GM18909 (cell line): ENCODE data around the gene EPHA6.
"Not testable (repeated sequence)": the region's sequence is repeated elsewhere in the genome, so short reads cannot be mapped to it uniquely, and the experiment has no call there.

Source experiments
- ATAC-seq: cut with Tn5 transposase; IDR thresholded peaks from one replicate; pipeline ENCODE4 v1.9.1; 2021; ENCODE audit warnings: mild to moderate bottlenecking; ENCODE audit not compliant: unreplicated experiment, poor library complexity

EPHA6 gene

GRCh38 chr3:97530691-97531090 is 716.3 kb downstream of the EPHA6 start:
- no peak for ATAC-seq

DNA sequence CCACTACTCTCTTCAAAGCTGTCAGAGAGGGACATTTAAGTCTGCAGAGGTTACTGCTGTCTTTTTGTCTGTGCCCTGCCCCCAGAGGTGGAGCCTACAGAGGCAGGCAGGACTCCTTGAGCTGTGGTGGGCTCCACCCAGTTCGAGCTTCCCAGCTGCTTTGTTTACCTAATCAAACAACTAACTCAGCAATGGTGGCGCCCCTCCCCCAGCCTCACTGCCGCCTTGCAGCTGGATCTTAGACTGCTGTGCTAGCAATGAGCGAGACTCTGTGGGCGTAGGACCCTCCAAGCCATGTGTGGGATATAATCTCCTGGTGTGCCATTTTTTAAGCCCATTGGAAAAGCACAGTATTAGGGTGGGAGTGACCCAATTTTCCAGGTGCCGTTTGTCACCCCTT is 733.2 kb downstream of the EPHA6 start:
- ATAC-seq: not testable (repeated sequence)

- ATAC-seq: no peak
These were observed 736.0 kb downstream of the EPHA6 start for GRCh38 chr3:97550408-97550807.

- ATAC-seq: no peak
These were observed 737.8 kb downstream of the EPHA6 start for GRCh38 chr3:97552186-97552585.

DNA sequence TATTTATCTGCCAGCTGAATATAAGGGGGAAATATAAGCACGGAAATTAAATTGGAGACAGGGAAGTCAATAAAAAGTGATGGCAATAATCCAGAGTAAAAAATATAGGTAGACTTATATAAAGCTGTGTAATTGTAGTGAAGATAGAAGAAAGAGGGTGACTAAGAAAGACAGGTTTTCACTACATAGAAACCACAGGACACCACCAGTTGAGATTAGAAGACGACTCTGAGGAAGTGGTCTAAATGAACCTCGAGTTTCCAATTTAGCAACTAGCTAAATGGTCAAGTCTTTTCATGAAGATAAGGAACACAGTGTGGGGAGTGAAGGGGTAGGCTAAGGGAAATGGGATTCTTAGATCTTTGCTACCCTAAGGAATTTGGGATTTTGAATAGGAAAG is 761.3 kb downstream of the EPHA6 start:
- no peak for ATAC-seq

DNA sequence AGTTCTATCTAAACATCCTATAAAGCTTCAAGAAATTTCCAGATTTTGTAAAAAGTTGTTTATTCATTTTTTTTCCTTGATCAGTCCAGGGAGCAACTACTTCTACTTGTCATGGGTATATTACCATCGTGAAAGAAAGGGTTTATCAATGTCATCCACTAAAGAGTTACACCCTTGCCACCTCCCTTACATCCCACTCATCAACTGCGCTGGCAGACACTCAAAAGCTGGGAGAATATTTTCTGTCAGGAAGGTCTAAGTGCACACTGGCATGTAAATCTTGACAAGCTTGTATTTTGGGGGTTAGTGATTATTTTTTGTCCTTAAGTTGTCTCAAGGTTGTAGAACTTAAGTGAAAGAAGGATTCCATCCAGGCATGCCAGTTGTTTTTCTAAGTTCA is 761.8 kb downstream of the EPHA6 start:
- ATAC-seq: no peak

GRCh38 chr3:97579365-97579764 is 765.0 kb downstream of the EPHA6 start:
- ATAC-seq: no peak

DNA sequence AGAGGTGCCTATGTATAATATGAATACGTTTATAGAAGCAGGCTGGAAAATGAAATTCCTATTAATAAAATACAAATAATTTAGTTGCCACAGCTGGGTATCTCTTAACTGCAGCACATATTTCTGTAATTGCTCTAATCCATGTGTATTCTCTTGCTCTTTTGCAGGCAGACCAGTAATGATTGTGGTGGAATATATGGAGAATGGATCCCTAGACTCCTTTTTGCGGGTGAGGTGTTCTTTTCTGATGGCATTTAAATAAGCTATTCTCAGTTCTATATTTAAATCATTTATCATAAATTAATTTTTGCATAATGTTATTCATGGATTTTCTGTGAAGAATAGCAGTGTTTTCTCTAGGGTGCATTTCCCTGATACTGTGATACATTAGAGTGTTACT is 796.2 kb downstream of the EPHA6 start:
- ATAC-seq: no peak

GRCh38 chr3:97612632-97613031 is 798.2 kb downstream of the EPHA6 start:
- no peak for ATAC-seq

GRCh38 chr3:97613139-97613538 is 798.7 kb downstream of the EPHA6 start:
- ATAC-seq: no peak

DNA sequence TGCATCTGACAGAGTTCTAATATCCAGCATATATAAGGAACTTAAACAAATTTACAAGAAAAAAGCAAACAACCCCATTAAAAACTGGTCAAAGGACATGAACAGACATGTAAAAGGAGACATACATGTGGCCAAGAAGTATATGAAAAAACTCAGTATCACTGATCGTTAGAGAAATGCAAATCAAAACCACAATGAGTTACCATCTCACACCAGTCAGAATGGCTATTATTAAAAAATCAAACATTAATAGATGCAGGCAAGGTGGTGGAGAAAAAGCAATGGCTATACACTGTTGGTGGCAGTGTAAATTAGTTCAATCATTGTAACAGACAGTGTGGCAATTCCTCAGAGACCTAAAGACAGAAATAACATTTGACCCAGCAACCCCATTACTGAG is 806.1 kb downstream of the EPHA6 start:
- ATAC-seq: peak; percentile 55

- no peak for ATAC-seq
These were observed 822.1 kb downstream of the EPHA6 start for GRCh38 chr3:97636465-97636864.

GRCh38 chr3:97646932-97647331 is 832.5 kb downstream of the EPHA6 start:
- no peak for ATAC-seq

- no peak for ATAC-seq
These were observed 833.1 kb downstream of the EPHA6 start for GRCh38 chr3:97647441-97647982.

- no peak for ATAC-seq
These were observed 841.6 kb downstream of the EPHA6 start for GRCh38 chr3:97655971-97656370.

DNA sequence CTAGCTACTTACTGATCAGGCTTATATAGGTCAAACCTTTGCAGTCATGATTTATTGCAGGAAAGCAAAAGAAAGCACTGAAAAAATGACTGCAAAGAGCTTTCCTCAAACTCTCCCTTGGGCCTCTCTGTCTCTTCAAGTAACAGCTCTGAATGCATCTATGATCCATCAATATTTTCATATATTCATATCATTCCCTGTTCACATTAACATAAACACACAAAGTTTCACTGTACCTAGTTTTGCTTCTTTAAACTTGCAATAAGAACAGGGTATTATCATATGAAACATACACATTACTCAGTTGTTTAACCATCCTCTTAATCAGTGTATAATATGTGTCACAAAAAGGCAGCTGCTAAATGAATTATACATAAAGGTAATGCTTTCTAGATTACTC is 842.2 kb downstream of the EPHA6 start:
- ATAC-seq: no peak

DNA sequence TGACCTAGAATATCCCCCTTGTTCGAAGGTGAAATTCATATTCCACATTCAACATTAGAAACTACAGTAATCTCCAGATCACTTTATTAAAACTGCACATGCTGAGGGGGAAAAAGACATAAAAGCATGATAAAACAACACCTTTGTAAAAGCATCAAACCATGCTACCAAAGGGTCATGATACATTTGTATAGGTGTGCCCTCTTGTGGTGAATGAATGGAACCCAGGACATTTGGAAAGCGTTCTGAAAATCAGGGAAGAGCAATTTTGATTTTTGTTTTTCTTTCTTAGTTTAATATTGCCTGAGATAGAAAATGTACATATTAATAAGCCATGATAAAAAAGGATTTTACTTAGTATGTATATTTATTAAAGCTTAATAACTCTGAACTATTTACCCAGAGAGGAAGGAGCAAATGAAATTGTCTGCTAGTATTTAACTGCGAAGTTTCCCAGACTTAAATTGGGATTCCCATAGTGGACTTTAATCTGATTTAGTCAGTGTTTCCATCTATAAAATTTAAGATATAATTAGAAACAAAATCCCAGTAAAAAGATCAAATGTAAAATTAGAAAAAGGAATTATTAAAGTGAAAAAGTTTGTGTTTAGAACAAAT is 844.4 kb downstream of the EPHA6 start:
- ATAC-seq: peak; percentile 51

GRCh38 chr3:97662264-97662663 is 847.9 kb downstream of the EPHA6 start:
- no peak for ATAC-seq

- ATAC-seq: no peak
These were observed 848.4 kb downstream of the EPHA6 start for GRCh38 chr3:97662762-97663161.

DNA sequence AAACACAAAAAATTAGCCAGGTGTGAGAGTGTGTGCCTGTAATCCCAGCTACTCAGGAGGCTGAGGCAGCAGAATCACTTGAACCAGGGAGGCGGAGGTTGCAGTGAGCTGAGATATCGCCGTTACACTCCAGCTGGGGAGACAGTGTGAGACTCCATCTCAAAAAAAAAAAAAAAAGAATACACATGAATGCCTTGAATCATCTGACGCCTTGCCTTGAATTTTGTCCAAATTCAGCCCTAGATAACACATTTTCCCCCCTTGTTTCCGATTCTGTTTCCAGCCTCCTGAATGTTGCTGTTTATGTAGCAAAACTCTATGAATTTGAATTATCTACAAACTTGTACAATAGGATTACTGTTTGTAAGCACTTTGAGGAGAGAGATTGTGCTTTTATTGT is 851.5 kb downstream of the EPHA6 start:
- ATAC-seq: no peak

- ATAC-seq: no peak
These were observed 856.6 kb downstream of the EPHA6 start for GRCh38 chr3:97670952-97671351.

- no peak for ATAC-seq
These were observed 859.1 kb downstream of the EPHA6 start for GRCh38 chr3:97673357-97673997.
